8988T (cell line): ENCODE data around the gene GAS2L2.
A peak's percentile ranks its signal among the peaks of the same experiment; 100 is the strongest.
"Not testable (repeated sequence)": the region's sequence is repeated elsewhere in the genome, so short reads cannot be mapped to it uniquely, and the experiment has no call there.

Experiments used
- DNase-seq: peaks from one replicate; pipeline ENCODE4 v3.0.0; 2011

The GAS2L2 gene

DNA sequence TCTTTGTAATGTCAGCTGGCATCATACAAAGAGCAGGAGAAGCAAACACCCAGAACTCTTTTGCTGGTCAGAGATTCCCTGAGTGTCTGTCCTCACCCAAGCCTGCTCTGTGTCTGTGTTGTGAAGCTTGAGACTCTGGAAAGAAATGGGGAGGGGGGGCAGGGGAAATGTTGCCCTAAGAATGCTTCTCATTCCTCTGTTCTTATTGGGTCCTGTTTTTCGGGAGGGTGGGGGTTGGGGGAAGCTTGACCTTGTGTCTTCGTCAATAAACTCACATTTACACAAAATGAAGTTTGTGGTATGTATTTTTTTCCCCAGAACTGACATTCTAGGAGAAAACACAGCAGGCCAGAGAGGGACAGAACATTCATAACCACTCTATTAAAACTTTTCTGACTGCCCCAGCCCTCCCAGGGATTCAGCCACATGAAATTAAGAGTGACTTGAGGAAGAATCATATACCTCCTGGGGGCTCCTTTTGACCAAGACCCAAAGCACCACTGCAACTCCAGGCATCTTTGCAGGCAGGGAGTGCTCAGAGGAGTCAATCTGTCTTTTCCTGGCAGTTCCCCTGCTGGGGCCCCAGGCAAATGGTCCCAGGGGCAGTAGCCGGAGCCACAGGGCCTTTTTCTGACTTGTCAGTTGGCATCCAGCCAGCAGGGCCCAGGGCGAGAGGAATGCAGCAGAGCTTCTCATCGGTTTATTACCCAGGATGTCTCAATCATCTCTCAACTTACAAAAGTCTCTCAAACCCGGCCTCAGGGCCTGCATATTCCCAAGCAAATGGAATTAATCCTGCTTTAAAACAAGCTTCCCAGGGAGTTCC lies 26.7 kb downstream of the GAS2L2 start:
- peak; percentile 18 for DNase-seq

DNA sequence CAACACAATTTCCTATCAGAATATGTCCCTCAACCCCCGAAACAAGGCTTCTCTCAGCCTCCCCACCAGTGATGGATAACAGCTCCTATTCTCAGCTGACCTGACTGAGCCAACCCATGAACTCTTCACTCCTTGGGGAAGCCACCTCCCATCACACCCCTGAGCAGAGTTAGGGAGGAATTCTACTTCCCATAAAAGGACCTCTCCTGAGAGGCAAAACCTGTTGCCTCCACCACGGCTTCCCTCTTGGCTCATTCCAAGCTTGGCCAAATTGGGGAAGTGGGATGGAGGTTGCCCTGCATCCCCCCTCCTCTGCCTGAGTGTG lies 27.3 kb downstream of the GAS2L2 start:
- no peak for DNase-seq

GRCh38 chr17:35725058-35725457 lies 28.0 kb downstream of the GAS2L2 start:
- DNase-seq = no peak

DNA sequence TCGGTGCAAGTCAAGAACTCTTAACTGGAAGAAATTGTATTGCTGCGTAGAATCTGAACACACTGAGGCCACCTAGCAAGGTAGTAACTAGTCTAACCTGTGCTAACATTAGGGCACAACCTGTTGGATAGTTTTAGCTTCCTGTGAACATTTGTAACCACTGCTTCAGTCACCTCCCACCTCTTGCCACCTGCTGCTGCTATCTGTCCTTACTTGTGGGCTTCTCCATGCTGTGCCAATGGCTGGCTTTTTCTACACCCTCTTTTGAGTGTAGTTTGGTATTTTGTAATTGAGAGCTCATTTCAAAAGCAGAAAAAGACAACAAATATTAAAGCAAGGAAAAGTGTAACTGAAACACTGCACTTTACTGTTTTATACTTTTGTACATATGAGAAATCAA lies 29.3 kb downstream of the GAS2L2 start:
- no peak for DNase-seq

DNA sequence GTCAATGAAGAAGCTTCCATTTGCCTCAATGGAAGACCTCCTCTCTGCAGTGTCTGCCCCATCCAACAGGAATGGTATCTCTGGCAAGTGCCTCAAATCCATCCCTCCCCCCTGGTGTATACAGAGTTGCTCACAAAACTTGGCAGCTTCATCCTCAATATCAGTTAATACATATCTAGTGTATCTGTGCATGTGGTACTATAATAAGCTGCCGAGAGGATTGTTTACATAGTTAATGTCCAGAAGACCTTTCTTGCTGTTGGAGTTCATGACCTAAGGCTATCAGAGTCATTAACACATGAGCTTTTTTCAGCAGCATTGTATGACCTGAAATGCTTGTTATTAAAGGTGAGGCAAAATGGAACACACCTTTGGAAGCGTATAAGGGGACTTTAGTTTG lies 35.6 kb downstream of the GAS2L2 start:
- DNase-seq = no peak

DNA sequence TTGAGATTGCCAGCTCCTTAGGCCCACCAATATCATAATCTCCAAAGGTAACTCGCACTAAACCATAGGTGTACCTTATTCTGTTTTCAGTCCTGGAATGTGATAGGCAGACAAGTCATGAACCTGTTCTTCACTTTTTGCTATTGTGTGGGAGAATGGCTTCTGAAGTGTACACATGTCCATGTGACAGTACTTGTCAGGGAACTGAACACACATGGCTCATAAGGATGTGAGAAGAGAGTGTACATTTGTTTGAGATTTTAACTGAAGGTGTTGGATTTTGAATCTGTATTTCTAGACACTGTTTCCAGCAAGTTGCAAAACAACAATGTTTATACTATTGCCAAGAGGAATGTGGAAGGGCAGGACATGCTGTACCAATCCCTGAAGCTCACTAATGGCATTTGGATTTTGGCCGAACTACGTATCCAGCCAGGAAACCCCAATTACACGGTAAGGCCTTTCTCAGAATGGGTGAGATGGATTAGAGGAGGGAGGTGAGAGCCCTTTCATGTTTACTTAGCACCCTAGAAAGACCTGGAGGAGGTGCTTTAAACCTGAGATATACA lies 36.1 kb downstream of the GAS2L2 start:
- no peak for DNase-seq

- no peak for DNase-seq
Measured at GRCh38 chr17:35716173-35716572, 36.9 kb downstream of the GAS2L2 start.

GRCh38 chr17:35715416-35715815 lies 37.6 kb downstream of the GAS2L2 start:
- no peak for DNase-seq

- DNase-seq = no peak
Measured at GRCh38 chr17:35714988-35715387, 38.1 kb downstream of the GAS2L2 start.

DNA sequence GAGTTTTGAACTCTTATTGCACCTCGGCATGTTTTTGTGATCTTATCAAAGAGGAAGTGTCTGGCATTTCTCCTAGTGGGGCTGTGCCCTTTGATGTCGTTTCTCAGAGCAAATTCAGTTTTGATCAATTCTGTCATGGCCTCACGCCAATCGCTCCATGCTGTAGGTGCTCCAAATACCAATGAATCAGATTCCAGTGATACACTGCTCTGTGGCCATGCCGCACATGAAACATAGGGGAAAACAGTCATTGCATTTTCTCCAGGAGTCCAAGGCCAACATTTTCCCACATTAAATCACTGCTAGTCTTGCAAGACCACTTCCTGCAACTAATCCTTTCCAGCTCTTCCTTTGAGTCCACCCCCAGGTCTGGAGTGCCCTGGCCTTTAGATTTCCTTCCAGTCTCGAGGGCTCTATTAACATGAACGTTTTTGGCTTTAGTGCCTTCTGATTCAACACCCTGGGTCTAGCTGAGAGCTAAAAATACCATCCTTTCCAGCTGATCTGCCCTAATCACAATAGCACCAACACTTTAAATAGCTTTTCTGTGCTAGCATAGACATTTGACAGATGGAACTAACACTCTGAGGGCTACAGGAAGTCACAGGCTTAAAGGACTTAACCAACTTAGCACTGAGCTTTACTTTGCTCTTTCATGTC lies 39.8 kb downstream of the GAS2L2 start:
- no peak for DNase-seq

DNA sequence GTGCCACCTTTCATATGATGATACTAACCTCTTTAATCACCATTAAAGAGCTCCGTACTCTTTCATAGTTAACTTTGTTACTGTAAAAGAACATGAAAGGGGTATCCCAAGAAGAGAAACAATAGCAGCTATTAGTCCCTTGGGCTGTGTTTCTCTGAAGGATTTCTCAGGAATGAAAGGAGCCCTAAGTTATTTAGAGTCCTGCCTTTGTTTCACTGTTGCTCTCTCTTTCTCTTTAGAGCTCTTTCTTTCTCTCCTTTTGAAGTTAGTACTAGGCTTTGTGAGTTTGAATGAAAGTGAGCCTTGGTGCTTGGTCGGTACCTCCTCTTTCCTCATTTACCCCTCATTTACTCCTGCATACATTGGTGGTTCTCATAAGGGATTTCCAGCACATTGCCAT lies 42.1 kb downstream of the GAS2L2 start:
- no peak for DNase-seq

- DNase-seq = no peak
Measured at GRCh38 chr17:35709874-35710273, 43.2 kb downstream of the GAS2L2 start.

DNA sequence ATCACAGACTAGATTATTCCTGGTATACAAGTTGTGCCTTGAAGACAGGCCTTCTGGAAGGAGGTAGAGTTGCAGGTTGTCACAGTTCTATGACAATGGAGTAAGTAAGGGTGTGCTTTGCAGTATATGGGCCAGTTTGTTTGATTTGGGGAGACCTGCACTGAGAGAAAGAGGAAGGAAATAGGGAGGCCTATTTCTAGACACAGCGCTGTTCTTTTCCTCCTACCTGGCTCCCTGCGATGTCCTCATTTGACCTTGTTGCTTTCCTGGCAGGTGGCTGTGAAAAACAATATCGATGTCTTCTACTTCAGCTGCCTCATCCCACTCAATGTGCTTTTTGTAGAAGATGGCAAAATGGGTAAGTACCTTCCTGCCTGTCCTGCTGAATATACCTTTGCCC lies 44.1 kb downstream of the GAS2L2 start:
- no peak for DNase-seq

GRCh38 chr17:35708149-35708548 lies 44.9 kb downstream of the GAS2L2 start:
- DNase-seq = no peak

DNA sequence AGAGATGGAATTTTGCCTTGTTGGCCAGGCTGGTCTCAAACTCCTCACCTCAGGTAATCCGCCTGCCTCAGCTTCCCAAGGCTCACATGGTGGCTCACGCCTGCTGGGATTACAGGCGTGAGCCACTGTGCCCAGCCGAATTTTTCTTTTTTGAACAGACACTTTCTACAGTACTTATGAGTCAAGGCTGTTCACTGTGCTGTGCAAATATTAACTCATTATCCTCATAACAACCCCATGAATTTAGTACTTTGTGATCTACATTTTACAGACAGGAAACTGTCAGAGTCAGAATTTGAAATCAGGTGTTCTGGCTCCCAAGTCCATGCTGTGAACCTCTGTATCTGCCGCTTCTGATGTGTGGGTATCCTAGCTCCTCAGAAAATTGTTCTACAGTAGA lies 47.3 kb downstream of the GAS2L2 start:
- DNase-seq = no peak

- no peak for DNase-seq
Measured at GRCh38 chr17:35705230-35705629, 47.8 kb downstream of the GAS2L2 start.

DNA sequence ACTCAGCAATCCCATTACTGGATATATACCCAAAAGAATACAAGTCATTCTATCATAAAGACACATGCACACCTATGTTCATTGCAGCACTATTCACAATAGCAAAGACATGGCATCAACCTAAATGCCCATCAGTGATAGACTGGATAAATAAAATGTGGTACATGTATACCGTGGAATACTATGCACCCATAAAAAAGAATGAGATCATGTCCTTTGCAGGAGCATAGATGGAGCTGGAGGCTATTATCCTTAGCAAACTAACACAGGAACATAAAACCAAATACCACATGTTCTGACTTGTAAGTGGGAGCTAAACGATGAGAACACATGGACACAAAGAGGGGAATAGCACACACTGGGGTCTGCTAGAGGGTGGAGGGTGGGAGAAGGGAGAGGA lies 49.7 kb downstream of the GAS2L2 start:
- DNase-seq = not testable (repeated sequence)

- no peak for DNase-seq
Measured at GRCh38 chr17:35701491-35701890, 51.5 kb downstream of the GAS2L2 start.

DNA sequence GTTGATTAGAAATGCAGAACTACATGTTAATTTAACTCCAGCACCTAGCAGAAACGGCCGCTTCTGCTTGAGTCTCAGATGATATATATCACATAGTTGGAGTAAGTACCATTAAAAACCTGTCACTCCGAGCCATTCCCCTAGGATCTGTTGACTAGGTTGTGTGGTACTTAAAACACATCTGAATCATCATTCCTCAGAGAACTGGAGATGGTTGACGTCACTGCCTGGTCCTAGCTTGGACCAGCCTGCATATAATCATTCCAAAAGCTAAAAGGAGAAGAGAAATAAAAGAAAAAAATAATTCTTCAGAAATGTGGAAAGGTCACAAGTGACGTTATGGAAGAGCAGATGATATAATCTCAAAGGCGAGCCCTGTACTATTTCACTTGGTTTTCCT lies 52.9 kb downstream of the GAS2L2 start:
- no peak for DNase-seq

- no peak for DNase-seq
Measured at GRCh38 chr17:35698800-35699199, 54.2 kb downstream of the GAS2L2 start.

GRCh38 chr17:35695613-35696012 lies 57.4 kb downstream of the GAS2L2 start:
- DNase-seq = no peak

GRCh38 chr17:35694906-35695305 lies 58.1 kb downstream of the GAS2L2 start:
- no peak for DNase-seq
